Measurements from ENCODE around the gene RUNDC3A. TPM values are rescaled to one million over a fixed set of nuclear protein-coding genes. Genes with fewer than 3 reads are reported as not detected.

RUNDC3A gene
- total RNA-seq, 1 experiment from 2014 or later, result 1.5 TPM

GRCh38 chr17:44304651-44305050 lies 3.8 kb upstream of the RUNDC3A start:
- no peak for DNase-seq
- Histone ChIP-seq H3K27ac (ENCODE audit: low read length) (no peak overlapping the region), H3K9ac (ENCODE audit: low read length) (no peak overlapping the region), H3K27me3 (ENCODE audit: low read length) (no peaks in the 10 kb centered on the region), H3K4me1 (ENCODE audit: low read length) (peaks cover 12% of the 10 kb centered on the region), H3K36me3 (ENCODE audit: insufficient read depth, low read length) (no peaks in the 10 kb centered on the region), H3K4me2 (ENCODE audit: low read depth, low read length, poor library complexity, severe bottlenecking) (no peak overlapping the region), H3K9me3 (ENCODE audit: low read length) (no peaks in the 10 kb centered on the region), H3K9me2 (replicated peaks; ENCODE audit: insufficient read depth, low read length) (no peaks in the 10 kb centered on the region), H3K4me3 (ENCODE audit: low read length) (no peak overlapping the region), H4K20me1 (ENCODE audit: insufficient read depth, low read depth, low read length) (no peaks in the 10 kb centered on the region), H2AFZ (ENCODE audit: low read length) (no peak overlapping the region), H3K79me2 (ENCODE audit: low read length) (no peaks in the 10 kb centered on the region)

DNA sequence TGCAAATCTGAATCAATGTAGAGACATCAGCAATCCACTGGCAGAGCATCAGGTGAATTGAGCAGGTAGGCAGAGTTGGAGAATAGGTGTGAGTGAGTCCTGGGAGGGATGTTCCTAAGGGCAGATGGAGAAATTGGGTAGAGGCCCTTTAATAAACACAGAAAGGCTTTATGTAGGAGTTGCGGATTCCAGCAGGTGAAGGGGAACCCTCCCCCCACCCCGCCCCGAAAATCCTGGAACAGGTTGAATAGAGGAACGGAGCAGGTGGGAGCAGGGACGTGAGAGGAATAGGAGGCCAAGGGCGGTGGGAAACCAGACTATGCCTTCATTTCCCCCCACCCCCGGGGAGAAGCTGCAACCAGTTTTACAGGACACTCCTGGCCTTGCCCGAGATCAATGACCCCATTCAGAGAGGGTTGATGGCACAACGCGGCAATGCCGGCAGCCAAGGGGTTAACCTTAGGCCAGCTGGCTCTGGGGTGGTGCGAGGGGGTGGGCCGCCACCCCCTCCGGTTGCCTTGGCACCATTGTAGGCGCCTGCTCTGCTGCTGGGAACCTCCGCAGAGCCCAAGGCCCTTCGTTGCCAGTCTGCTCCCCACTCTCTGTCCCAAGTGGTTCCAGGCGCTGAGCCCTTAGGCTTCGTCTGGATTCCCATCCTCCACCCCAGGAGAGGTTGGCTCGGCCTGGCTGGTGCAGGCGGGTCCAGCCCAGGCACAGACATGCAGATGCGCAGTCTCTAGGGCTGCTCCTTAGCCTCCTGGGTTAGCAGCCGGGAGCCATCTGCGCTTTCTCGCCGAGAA lies 814 bp upstream of the RUNDC3A start:
- no peak overlapping the region for H2AFZ ChIP-seq (ENCODE audit: low read length)
- no peak overlapping the region for H3K4me3 ChIP-seq (ENCODE audit: low read length)
- no peaks in the 10 kb centered on the region for H3K79me2 ChIP-seq (ENCODE audit: low read length)
- no peaks in the 10 kb centered on the region for H3K36me3 ChIP-seq (ENCODE audit: insufficient read depth, low read length)
- no peaks in the 10 kb centered on the region for H3K9me2 ChIP-seq (replicated peaks; ENCODE audit: insufficient read depth, low read length)
- no peak for DNase-seq
- no peaks in the 10 kb centered on the region for H3K27me3 ChIP-seq (ENCODE audit: low read length)
- peak overlapping the region; percentile 31 for H3K4me2 ChIP-seq (ENCODE audit: low read depth, low read length, poor library complexity, severe bottlenecking)
- 0 out of 2 replicates have a peak, but pooled peaks cover 4% of the 10 kb centered on the region for H4K20me1 ChIP-seq (ENCODE audit: insufficient read depth, low read depth, low read length)
- no peak overlapping the region for H3K27ac ChIP-seq (ENCODE audit: low read length)
- H3K9ac ChIP-seq (ENCODE audit: low read length), result no peak overlapping the region
- H3K4me1 ChIP-seq (ENCODE audit: low read length), result peaks cover 23% of the 10 kb centered on the region
- H3K9me3 ChIP-seq (ENCODE audit: low read length), result no peaks in the 10 kb centered on the region

DNA sequence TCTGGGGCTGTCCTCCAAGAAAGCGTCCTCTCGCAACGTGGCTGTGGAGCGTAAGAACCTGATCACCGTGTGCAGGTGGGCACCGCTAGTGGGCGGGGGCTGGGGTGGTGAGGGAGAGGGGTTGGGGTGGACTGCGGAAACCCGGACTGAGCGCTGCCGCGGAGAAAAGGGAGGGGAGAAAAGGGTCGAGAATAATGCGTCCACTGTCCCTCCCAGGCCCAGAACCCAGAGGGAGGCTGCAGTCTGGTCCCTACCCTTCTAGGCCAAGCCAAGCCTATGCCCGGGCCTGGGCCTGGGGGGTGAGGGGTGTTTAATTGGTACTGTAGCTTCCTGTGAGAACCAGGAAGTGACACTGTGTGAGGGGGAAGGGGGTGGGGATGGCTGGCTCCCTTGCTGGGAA lies 464 bp downstream of the RUNDC3A start:
- H3K4me3 ChIP-seq (ENCODE audit: low read length), result peak overlapping the region; percentile 25; the same call in 1 of the 2 replicates
- no peaks in the 10 kb centered on the region for H3K27me3 ChIP-seq (ENCODE audit: low read length)
- peaks cover 23% of the 10 kb centered on the region for H3K4me1 ChIP-seq (ENCODE audit: low read length)
- H3K9me3 ChIP-seq (ENCODE audit: low read length), result no peaks in the 10 kb centered on the region
- H3K79me2 ChIP-seq (ENCODE audit: low read length), result no peaks in the 10 kb centered on the region
- no peak overlapping the region for H2AFZ ChIP-seq (ENCODE audit: low read length)
- peak overlapping the region; percentile 54 for H3K4me2 ChIP-seq (ENCODE audit: low read depth, low read length, poor library complexity, severe bottlenecking)
- 0 out of 2 replicates have a peak, but pooled peaks cover 4% of the 10 kb centered on the region for H4K20me1 ChIP-seq (ENCODE audit: insufficient read depth, low read depth, low read length)
- H3K27ac ChIP-seq (ENCODE audit: low read length), result no peak overlapping the region
- no peaks in the 10 kb centered on the region for H3K9me2 ChIP-seq (replicated peaks; ENCODE audit: insufficient read depth, low read length)
- DNase-seq, result no peak
- no peaks in the 10 kb centered on the region for H3K36me3 ChIP-seq (ENCODE audit: insufficient read depth, low read length)
- no peak overlapping the region for H3K9ac ChIP-seq (ENCODE audit: low read length)

GRCh38 chr17:44309472-44309871 lies 1.1 kb downstream of the RUNDC3A start:
- no peak for DNase-seq
- Histone ChIP-seq H3K27me3 (ENCODE audit: low read length) (no peaks in the 10 kb centered on the region), H3K9ac (ENCODE audit: low read length) (no peak overlapping the region), H3K9me2 (replicated peaks; ENCODE audit: insufficient read depth, low read length) (no peaks in the 10 kb centered on the region), H3K4me3 (ENCODE audit: low read length) (no peak overlapping the region), H2AFZ (ENCODE audit: low read length) (no peak overlapping the region), H4K20me1 (ENCODE audit: insufficient read depth, low read depth, low read length) (0 out of 2 replicates have a peak, but pooled peaks cover 4% of the 10 kb centered on the region), H3K27ac (ENCODE audit: low read length) (no peak overlapping the region), H3K9me3 (ENCODE audit: low read length) (no peaks in the 10 kb centered on the region), H3K4me2 (ENCODE audit: low read depth, low read length, poor library complexity, severe bottlenecking) (no peak overlapping the region), H3K4me1 (ENCODE audit: low read length) (peaks cover 23% of the 10 kb centered on the region), H3K36me3 (ENCODE audit: insufficient read depth, low read length) (no peaks in the 10 kb centered on the region), H3K79me2 (ENCODE audit: low read length) (no peaks in the 10 kb centered on the region)

GRCh38 chr17:44310188-44310587 lies 1.8 kb downstream of the RUNDC3A start:
- Histone ChIP-seq H3K27ac (ENCODE audit: low read length) (no peak overlapping the region), H3K9ac (ENCODE audit: low read length) (no peak overlapping the region), H3K9me3 (ENCODE audit: low read length) (no peaks in the 10 kb centered on the region), H3K36me3 (ENCODE audit: insufficient read depth, low read length) (no peaks in the 10 kb centered on the region), H3K4me2 (ENCODE audit: low read depth, low read length, poor library complexity, severe bottlenecking) (no peak overlapping the region), H3K4me1 (ENCODE audit: low read length) (peaks cover 29% of the 10 kb centered on the region), H3K4me3 (ENCODE audit: low read length) (no peak overlapping the region), H3K79me2 (ENCODE audit: low read length) (no peaks in the 10 kb centered on the region), H4K20me1 (ENCODE audit: insufficient read depth, low read depth, low read length) (0 out of 2 replicates have a peak, but pooled peaks cover 4% of the 10 kb centered on the region), H3K9me2 (replicated peaks; ENCODE audit: insufficient read depth, low read length) (no peaks in the 10 kb centered on the region), H2AFZ (ENCODE audit: low read length) (no peak overlapping the region), H3K27me3 (ENCODE audit: low read length) (no peaks in the 10 kb centered on the region)
- peak; percentile 65 for DNase-seq

GRCh38 chr17:44310609-44311376 lies 2.4 kb downstream of the RUNDC3A start:
- Histone ChIP-seq H3K36me3 (ENCODE audit: insufficient read depth, low read length) (no peaks in the 10 kb centered on the region), H3K4me3 (ENCODE audit: low read length) (no peak overlapping the region), H4K20me1 (ENCODE audit: insufficient read depth, low read depth, low read length) (0 out of 2 replicates have a peak, but pooled peaks cover 4% of the 10 kb centered on the region), H3K27ac (ENCODE audit: low read length) (no peak overlapping the region), H3K9ac (ENCODE audit: low read length) (no peak overlapping the region), H3K9me2 (replicated peaks; ENCODE audit: insufficient read depth, low read length) (no peaks in the 10 kb centered on the region), H3K79me2 (ENCODE audit: low read length) (no peaks in the 10 kb centered on the region), H3K4me1 (ENCODE audit: low read length) (peaks cover 33% of the 10 kb centered on the region), H3K27me3 (ENCODE audit: low read length) (no peaks in the 10 kb centered on the region), H2AFZ (ENCODE audit: low read length) (no peak overlapping the region), H3K9me3 (ENCODE audit: low read length) (no peaks in the 10 kb centered on the region), H3K4me2 (ENCODE audit: low read depth, low read length, poor library complexity, severe bottlenecking) (no peak overlapping the region)
- DNase-seq, result no peak

GRCh38 chr17:44311562-44312181 lies 3.3 kb downstream of the RUNDC3A start:
- 0 out of 2 replicates have a peak, but pooled peaks cover 4% of the 10 kb centered on the region for H4K20me1 ChIP-seq (ENCODE audit: insufficient read depth, low read depth, low read length)
- no peaks in the 10 kb centered on the region for H3K79me2 ChIP-seq (ENCODE audit: low read length)
- no peak overlapping the region for H3K9ac ChIP-seq (ENCODE audit: low read length)
- no peak overlapping the region for H2AFZ ChIP-seq (ENCODE audit: low read length)
- H3K9me3 ChIP-seq (ENCODE audit: low read length), result no peaks in the 10 kb centered on the region
- no peaks in the 10 kb centered on the region for H3K9me2 ChIP-seq (replicated peaks; ENCODE audit: insufficient read depth, low read length)
- no peak overlapping the region for H3K4me2 ChIP-seq (ENCODE audit: low read depth, low read length, poor library complexity, severe bottlenecking)
- peaks cover 35% of the 10 kb centered on the region for H3K4me1 ChIP-seq (ENCODE audit: low read length)
- DNase-seq, result no peak
- no peak overlapping the region for H3K4me3 ChIP-seq (ENCODE audit: low read length)
- no peaks in the 10 kb centered on the region for H3K36me3 ChIP-seq (ENCODE audit: insufficient read depth, low read length)
- no peaks in the 10 kb centered on the region for H3K27me3 ChIP-seq (ENCODE audit: low read length)
- H3K27ac ChIP-seq (ENCODE audit: low read length), result no peak overlapping the region

All from Karpas-422 (cell line).